Pancreas (tissue), 10 donors: ENCODE data around the gene TEN1. TPM values are rescaled to one million over a fixed set of nuclear protein-coding genes. Genes with fewer than 3 reads are reported as not detected.
"Not testable (repeated sequence)": the region's sequence is repeated elsewhere in the genome, so short reads cannot be mapped to it uniquely, and the experiment has no call there.

Experiments
- ATAC-seq, 4 donors: fragments of 200-7000 bp; cut with Tn5 transposase; one replicate each; pipeline versions ENCODE4 v1.8.0 to v1.9.1; 2020; ENCODE audit warnings: mild to moderate bottlenecking in 4 of 4, moderate library complexity in 4 of 4
- DNase-seq, 6 donors: peaks; one replicate each; pipeline ENCODE4 v3.0.0-alpha.2; 2020
- FAIRE-seq: peaks from 2 replicates; lab custom pipeline; 2012; peaks lifted over from hg19 to GRCh38; lab: Jason Lieb, UNC
- H3K27ac ChIP-seq, 4 donors: fragments of 200-600 bp; sonication (generic); 1 replicate in 3 of 4; 2 replicates in 1 of 4; pipeline versions ENCODE4 v1.5.0 to v1.8.0; 2020
- H3K27me3 ChIP-seq, 4 donors: fragments of 200-600 bp; one replicate each; pipeline ENCODE4 v1.8.0; 2021
- H3K36me3 ChIP-seq, 3 donors: fragments of 200-600 bp; sonication (generic) in 1 of 3; one replicate each; pipeline versions ENCODE4 v1.5.0 to v1.8.0; 2020 to 2021
- H3K4me1 ChIP-seq, 3 donors: fragments of 200-600 bp; one replicate each; pipeline ENCODE4 v1.8.0; 2021
- H3K4me3 ChIP-seq, 4 donors: fragments of 200-600 bp; sonication (generic) in 2 of 4; one replicate each; pipeline versions ENCODE4 v1.5.0 to v1.8.0; 2020 to 2021
- H3K9me3 ChIP-seq, 4 donors: fragments of 200-600 bp; one replicate each; pipeline ENCODE4 v1.8.0; 2021
- WGBS, 2 donors: extraction: QIAGEN DNeasy Blood & Tissue Kit; methylation state at CpG; one replicate each; pipeline ENCODE4 v1.1.7; 2013; 5-methylcytosine and 5-hydroxymethylcytosine counted together
- intact Hi-C, 3 donors: fragments of 100-400 bp; cut with DNase I; formaldehyde crosslinking; loops; one replicate each; pipeline versions ENCODE4 v1.11.1 to v1.14.2; 2022
- polyA plus RNA-seq, 2 donors: library from polyadenylated mRNA; stranded (reverse); fragments of 200-250 nt; gene quantifications; one replicate each; pipeline ENCODE4 v1.2.3, GENCODE V29; 2013
- total RNA-seq, 6 donors: library from RNA; stranded (reverse); fragmentation: NEBNext Ultra II Directional in 4 of 6; extraction: Animal tissue kit (Norgen Biotek cat#: 25700) in 4 of 6; gene quantifications; one replicate each; pipeline versions ENCODE4 v1.2.1 to v1.2.4, GENCODE V29; 2021 to 2023
- TF ChIP-seq, protein P1 (sequence below), 4 donors: fragments of 200-600 bp; sonication (generic) in 3 of 4; IDR thresholded peaks; one replicate each; pipeline versions ENCODE4 v1.5.0 to v1.8.0; 2021; ENCODE audit warnings: antibody characterized with exemption in 4 of 4
- donor health status: healthy with polysubstance abuse.
- donor health status: DM: no; HTN: no; CAD: no; lungs with moderate emphysema.
- donor health status: DM: no; HTN: no; CAD: no.
- donor health status: control.
- donor health status: control.
- donor health status: Bipolar disorder and iron deficiency.
- donor health status: DM: yes; HTN: yes; CAD: no.
- donor health status: DM: no; HTN: no; CAD: no.
- donor health status: DM: no; HTN: no; CAD: no.
- donor health status: DM: yes; HTN: yes; CAD: no.

Gene TEN1
- total and polyA plus RNA-seq, 8 donors, result 6.9 to 35.0 (median 12.7) TPM

DNA sequence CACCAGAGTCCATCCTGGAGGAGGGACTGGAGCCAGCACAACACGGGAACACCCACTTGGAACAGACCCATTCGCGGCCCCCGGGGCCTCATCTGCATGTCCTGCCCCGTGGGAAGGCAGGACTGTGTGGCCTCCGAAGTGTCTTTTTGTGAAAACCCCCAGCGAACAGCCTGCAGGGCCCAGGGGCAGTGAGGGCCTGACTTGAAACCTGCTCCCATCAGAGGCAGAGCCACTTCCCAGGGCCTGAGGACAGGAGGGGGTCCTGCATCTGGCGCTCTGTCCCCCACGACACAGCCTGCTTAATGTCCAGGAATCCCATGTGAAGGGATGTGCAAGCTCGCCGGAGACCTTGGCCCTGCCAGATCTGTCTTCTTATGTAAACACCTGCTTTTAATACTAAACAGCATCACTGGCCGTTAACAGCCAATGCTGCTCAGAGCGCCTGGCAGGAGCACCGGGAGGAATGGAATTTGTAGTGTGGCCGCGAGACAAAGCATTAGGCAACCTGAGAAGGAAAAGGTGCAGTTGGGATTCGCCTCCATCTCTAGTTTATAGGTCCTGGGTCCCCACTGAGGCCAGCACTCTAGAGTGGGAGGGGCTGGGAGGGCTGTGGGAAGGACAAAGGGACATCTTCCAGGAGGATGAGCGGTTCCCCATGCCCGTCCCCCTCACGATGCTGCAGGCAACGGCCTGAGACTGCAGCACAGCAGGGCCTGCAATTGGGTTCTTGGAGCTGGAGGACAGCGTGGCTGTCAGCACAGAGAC is 57.6 kb downstream of the TEN1 start:
- no peaks in the 10 kb centered on the region for H3K27me3 ChIP-seq
- no peaks in the 10 kb centered on the region for H3K9me3 ChIP-seq
- no peak overlapping the region for H3K4me3 ChIP-seq
- H3K4me1 ChIP-seq, result peaks cover 0 to 8% (median 0%) of the 10 kb centered on the region in 3 donors
- peaks cover 0 to 41% (median 10%) of the 10 kb centered on the region in 3 donors for H3K36me3 ChIP-seq
- FAIRE-seq (no peak), DNase-seq (peak in 2 of 6 donors; percentile 27 to 48), ATAC-seq (peak in 2 of 4 donors; percentile 7 to 20)
- H3K27ac ChIP-seq, result no peak overlapping the region
- WGBS, 2 donors, result 47 to 51% methylated on average over 22 of the region's 22 CpGs
- intact Hi-C loops, result no loop called here
- TF ChIP-seq, protein P1, sequence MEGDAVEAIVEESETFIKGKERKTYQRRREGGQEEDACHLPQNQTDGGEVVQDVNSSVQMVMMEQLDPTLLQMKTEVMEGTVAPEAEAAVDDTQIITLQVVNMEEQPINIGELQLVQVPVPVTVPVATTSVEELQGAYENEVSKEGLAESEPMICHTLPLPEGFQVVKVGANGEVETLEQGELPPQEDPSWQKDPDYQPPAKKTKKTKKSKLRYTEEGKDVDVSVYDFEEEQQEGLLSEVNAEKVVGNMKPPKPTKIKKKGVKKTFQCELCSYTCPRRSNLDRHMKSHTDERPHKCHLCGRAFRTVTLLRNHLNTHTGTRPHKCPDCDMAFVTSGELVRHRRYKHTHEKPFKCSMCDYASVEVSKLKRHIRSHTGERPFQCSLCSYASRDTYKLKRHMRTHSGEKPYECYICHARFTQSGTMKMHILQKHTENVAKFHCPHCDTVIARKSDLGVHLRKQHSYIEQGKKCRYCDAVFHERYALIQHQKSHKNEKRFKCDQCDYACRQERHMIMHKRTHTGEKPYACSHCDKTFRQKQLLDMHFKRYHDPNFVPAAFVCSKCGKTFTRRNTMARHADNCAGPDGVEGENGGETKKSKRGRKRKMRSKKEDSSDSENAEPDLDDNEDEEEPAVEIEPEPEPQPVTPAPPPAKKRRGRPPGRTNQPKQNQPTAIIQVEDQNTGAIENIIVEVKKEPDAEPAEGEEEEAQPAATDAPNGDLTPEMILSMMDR (IDR thresholded peaks at IDR 0.05), result no peak

DNA sequence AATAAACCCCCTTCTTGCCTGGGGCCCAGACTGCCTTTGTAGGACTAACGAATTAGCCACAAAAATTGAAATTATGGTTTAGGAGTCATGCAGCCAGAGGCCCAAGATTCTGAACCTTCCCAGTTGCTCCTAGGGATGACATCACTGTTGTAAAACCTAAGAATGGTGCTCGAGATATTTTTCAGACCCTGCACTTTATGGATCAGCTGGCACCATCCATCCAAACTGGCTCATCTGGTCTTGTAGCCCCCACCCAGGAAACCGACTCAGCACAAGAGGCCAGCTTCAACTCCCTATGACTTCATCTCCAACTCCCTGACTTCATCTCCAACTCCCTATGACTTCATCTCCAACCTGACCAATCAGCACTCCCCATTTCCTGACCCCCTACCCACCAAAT is 59.0 kb downstream of the TEN1 start:
- FAIRE-seq, result no peak
- 82 to 89% methylated on average over 3 of the region's 3 CpGs for WGBS, 2 donors
- Histone ChIP-seq H3K4me3 (no peak overlapping the region), H3K4me1 (no peaks in the 10 kb centered on the region), H3K9me3 (no peaks in the 10 kb centered on the region), H3K27ac (no peak overlapping the region), H3K27me3 (no peaks in the 10 kb centered on the region), H3K36me3 (peaks cover 0 to 54% (median 14%) of the 10 kb centered on the region in 3 donors)
- TF ChIP-seq, protein P1 (IDR thresholded peaks at IDR 0.05), result no peak
- intact Hi-C loops, result no loop called here
- DNase-seq, result no peak
- ATAC-seq, result no peak

GRCh38 chr17:76039121-76039520 is 60.1 kb downstream of the TEN1 start:
- H3K27me3 ChIP-seq, result no peaks in the 10 kb centered on the region
- intact Hi-C loops, result no loop called here
- TF ChIP-seq, protein P1 (IDR thresholded peaks at IDR 0.05), result no peak
- no peaks in the 10 kb centered on the region for H3K4me1 ChIP-seq
- 81 to 82% methylated on average over 6 of the region's 6 CpGs for WGBS, 2 donors
- ATAC-seq, result no peak
- peaks cover 0 to 65% (median 25%) of the 10 kb centered on the region in 3 donors for H3K36me3 ChIP-seq
- no peak overlapping the region for H3K27ac ChIP-seq
- DNase-seq, result no peak
- peak; percentile 51 for FAIRE-seq
- no peak overlapping the region for H3K4me3 ChIP-seq
- no peaks in the 10 kb centered on the region for H3K9me3 ChIP-seq

DNA sequence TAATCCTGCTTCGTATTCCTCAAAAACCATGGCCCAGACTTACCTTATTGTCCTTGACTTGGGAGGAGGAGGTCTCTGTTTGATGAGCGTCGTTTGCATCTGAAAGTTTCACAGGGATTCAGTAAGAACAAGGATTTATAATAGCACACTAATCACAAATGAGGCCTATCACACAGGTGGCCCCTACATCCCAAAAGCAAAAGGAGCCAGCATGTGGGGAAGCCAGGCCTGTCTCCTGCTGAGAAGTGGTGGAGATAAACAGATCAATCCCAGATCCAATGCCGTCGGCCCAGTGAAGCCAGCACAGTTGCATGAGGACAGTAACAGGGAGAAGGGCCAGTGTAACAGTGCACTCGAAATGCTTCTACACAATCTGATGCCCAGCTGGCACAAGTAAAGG is 61.3 kb downstream of the TEN1 start:
- Histone ChIP-seq H3K9me3 (no peaks in the 10 kb centered on the region), H3K27ac (no peak overlapping the region), H3K27me3 (no peaks in the 10 kb centered on the region), H3K4me3 (no peak overlapping the region), H3K36me3 (peaks cover 0 to 77% (median 38%) of the 10 kb centered on the region in 3 donors), H3K4me1 (no peaks in the 10 kb centered on the region)
- DNase-seq (no peak), FAIRE-seq (no peak), ATAC-seq (no peak)
- 66% methylated on average over 6 of the region's 6 CpGs for WGBS, 2 donors
- intact Hi-C loops, result no loop called here
- TF ChIP-seq, protein P1 (IDR thresholded peaks at IDR 0.05), result no peak

DNA sequence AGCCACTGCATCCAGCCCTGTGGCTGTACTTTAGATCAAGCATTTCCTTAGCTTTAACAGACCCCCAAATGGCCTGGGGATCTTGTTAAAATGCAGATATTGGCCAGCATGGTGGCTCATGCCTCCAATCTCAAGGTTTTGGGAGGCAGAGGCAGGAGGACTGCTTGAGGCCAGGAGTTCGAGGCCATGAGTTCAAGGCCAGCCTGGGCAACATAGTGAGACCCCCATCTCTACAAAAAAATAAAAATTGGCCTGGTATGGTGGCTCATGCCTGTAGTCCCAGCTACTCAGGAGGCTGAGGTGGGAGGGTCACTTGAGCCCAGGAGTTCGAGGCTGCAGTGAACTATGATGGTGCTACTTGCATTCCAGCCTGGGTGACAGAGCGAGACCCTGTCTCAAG is 63.8 kb downstream of the TEN1 start:
- H3K27ac ChIP-seq, H3K4me3 ChIP-seq, ATAC-seq, FAIRE-seq, H3K9me3 ChIP-seq, H3K27me3 ChIP-seq, DNase-seq, intact Hi-C loops, H3K4me1 ChIP-seq: not testable (repeated sequence)
- WGBS, 2 donors, result 96 to 98% methylated on average over 3 of the region's 3 CpGs
- peaks cover 4 to 100% (median 59%) of the 10 kb centered on the region in 3 donors for H3K36me3 ChIP-seq

- intact Hi-C loops, result not testable (repeated sequence)
Observed at GRCh38 chr17:76044475-76045007, 65.5 kb downstream of the TEN1 start.

More at GRCh38 chr17:76044475-76045007, 65.5 kb downstream of the TEN1 start:
- not testable (repeated sequence) for H3K9me3 ChIP-seq, H3K27ac ChIP-seq, FAIRE-seq, DNase-seq, H3K27me3 ChIP-seq, H3K4me3 ChIP-seq, ATAC-seq, H3K4me1 ChIP-seq
- H3K36me3 ChIP-seq, result peaks cover 4 to 100% (median 65%) of the 10 kb centered on the region in 3 donors
- WGBS, 2 donors, result 70 to 78% methylated on average over 11 of the region's 11 CpGs
